GM15510 (cell line): ENCODE measurements around the gene STXBP5.

Source experiments
- POLR2A ChIP-seq: IDR thresholded peaks from 3 replicates; pipeline ENCODE4 v1.6.1; 2011; ENCODE audit warnings: borderline replicate concordance; ENCODE audit not compliant: insufficient read length; ENCODE audit errors: extremely low read depth

The STXBP5 gene

GRCh38 chr6:147234685-147235084 lies 30.5 kb downstream of the STXBP5 start:
- TF ChIP-seq POLR2A = no peak

- no peak for TF ChIP-seq POLR2A
Measured at GRCh38 chr6:147238164-147238563, 33.9 kb downstream of the STXBP5 start.

GRCh38 chr6:147238906-147239305 lies 34.7 kb downstream of the STXBP5 start:
- TF ChIP-seq POLR2A = no peak

- no peak for TF ChIP-seq POLR2A
Measured at GRCh38 chr6:147244832-147245231, 40.6 kb downstream of the STXBP5 start.

- TF ChIP-seq POLR2A = no peak
Measured at GRCh38 chr6:147245693-147246092, 41.5 kb downstream of the STXBP5 start.

GRCh38 chr6:147246853-147247635 lies 42.8 kb downstream of the STXBP5 start:
- TF ChIP-seq POLR2A = no peak

- TF ChIP-seq POLR2A = no peak
Measured at GRCh38 chr6:147248859-147249258, 44.6 kb downstream of the STXBP5 start.

GRCh38 chr6:147251072-147251471 lies 46.9 kb downstream of the STXBP5 start:
- no peak for TF ChIP-seq POLR2A

- no peak for TF ChIP-seq POLR2A
Measured at GRCh38 chr6:147255948-147256674, 51.9 kb downstream of the STXBP5 start.

- no peak for TF ChIP-seq POLR2A
Measured at GRCh38 chr6:147257760-147258159, 53.5 kb downstream of the STXBP5 start.

- no peak for TF ChIP-seq POLR2A
Measured at GRCh38 chr6:147260091-147260490, 55.9 kb downstream of the STXBP5 start.

- TF ChIP-seq POLR2A = no peak
Measured at GRCh38 chr6:147262946-147263345, 58.7 kb downstream of the STXBP5 start.

- TF ChIP-seq POLR2A = no peak
Measured at GRCh38 chr6:147266821-147267220, 62.6 kb downstream of the STXBP5 start.

GRCh38 chr6:147267658-147268057 lies 63.4 kb downstream of the STXBP5 start:
- TF ChIP-seq POLR2A = no peak

GRCh38 chr6:147268254-147268653 lies 64.0 kb downstream of the STXBP5 start:
- TF ChIP-seq POLR2A = no peak

GRCh38 chr6:147274012-147274411 lies 69.8 kb downstream of the STXBP5 start:
- TF ChIP-seq POLR2A = no peak
